H1 (cell line): ENCODE results near the gene CORO2B. TPM values are rescaled to one million over a fixed set of nuclear protein-coding genes. Genes with fewer than 3 reads are reported as not detected.

Experiments used
- JUN ChIP-seq: IDR thresholded peaks from 2 replicates; pipeline ENCODE4 v1.6.1; 2011; ENCODE audit warnings: low read depth, mild to moderate bottlenecking, improper control_type of control experiment, low read length
- MAX ChIP-seq: IDR thresholded peaks from 2 replicates; pipeline ENCODE4 v1.6.1; 2012; ENCODE audit warnings: inconsistent platforms
- RAD21 ChIP-seq, 2 experiments: IDR thresholded peaks in 1 of 2; conservative IDR thresholded peaks in 1 of 2; 2 replicates each; pipeline ENCODE4 v1.6.1; 2011; ENCODE audit warnings: low read depth in 2 of 2, low read length in 2 of 2, improper control_type of control experiment in 1 of 2, inconsistent platforms in 1 of 2, mild to moderate bottlenecking in 1 of 2, moderate library complexity in 1 of 2
- polyA plus RNA-seq, 7 experiments: library from polyadenylated mRNA; depleted of rRNA in 3 of 7; stranded (reverse) in 5 of 7; unstranded in 2 of 7; fragments of >200 nt in 5 of 7; fragments of 200-250 nt in 2 of 7; gene quantifications; 1 replicate in 5 of 7; 2 replicates in 1 of 7; 4 replicates in 1 of 7; pipeline versions ENCODE4 v1.2.1 to v1.2.3, GENCODE V29; 2011 to 2013; ENCODE audit warnings: missing spikeins in 2 of 7, mixed read lengths in 2 of 7
- total RNA-seq: library from RNA; stranded (reverse); fragmentation: NEBNext Ultra II Directional; extraction: Animal tissue kit (Norgen Biotek cat#: 25700); gene quantifications from 2 replicates; pipeline ENCODE4 v1.2.1, GENCODE V29; 2021

The CORO2B gene
- total and polyA plus RNA-seq, 2 of the 8 experiments (the other 6 are each of a cell fraction or from before 2014, with no cell fraction given) = 3.4 to 6.7 TPM

GRCh38 chr15:68552773-68553172 lies 26.0 kb upstream of the CORO2B start (continued):
- TF ChIP-seq RAD21 (IDR thresholded peaks at IDR 0.05 in 1 of 2, conservative IDR thresholded peaks at IDR 0.05 in 1 of 2; ENCODE audit: low read depth in 2 of 2, low read length in 2 of 2) (no peak), MAX (no peak), JUN (no peak)
